HUDEP-2 (cell line): Measurements from ENCODE around the gene NTM.
"Not testable (repeated sequence)": the region's sequence is repeated elsewhere in the genome, so short reads cannot be mapped to it uniquely, and the experiment has no call there.

Experiments used
- DNase-seq, 76 experiments: peaks; one replicate each; lab custom pipeline; 2025; ENCODE audit not compliant: unreplicated experiment in 76 of 76; lab: John Stamatoyannopoulos, UW

Gene NTM

GRCh38 chr11:131897956-131898355 is 527.5 kb downstream of the NTM start:
- DNase-seq: no peak

GRCh38 chr11:131898949-131899348 is 528.5 kb downstream of the NTM start:
- DNase-seq: no peak

- DNase-seq: no peak
These were observed 529.6 kb downstream of the NTM start for GRCh38 chr11:131899950-131900580.

- DNase-seq: no peak
These were observed 532.0 kb downstream of the NTM start for GRCh38 chr11:131902421-131902820.

GRCh38 chr11:131903074-131903473 is 532.7 kb downstream of the NTM start:
- DNase-seq: no peak

GRCh38 chr11:131904756-131905155 is 534.3 kb downstream of the NTM start:
- DNase-seq: no peak

- DNase-seq: no peak
These were observed 536.5 kb downstream of the NTM start for GRCh38 chr11:131906963-131907362.

GRCh38 chr11:131907371-131907770 is 537.0 kb downstream of the NTM start:
- no peak for DNase-seq

GRCh38 chr11:131908316-131908715 is 537.9 kb downstream of the NTM start:
- no peak for DNase-seq

- DNase-seq: no peak
These were observed 539.2 kb downstream of the NTM start for GRCh38 chr11:131909426-131910177.

- no peak for DNase-seq
These were observed 539.7 kb downstream of the NTM start for GRCh38 chr11:131910178-131910522.

GRCh38 chr11:131910523-131911387 is 540.3 kb downstream of the NTM start:
- DNase-seq: no peak

GRCh38 chr11:131911388-131912032 is 541.1 kb downstream of the NTM start:
- DNase-seq: not testable (repeated sequence)

GRCh38 chr11:131912134-131912533 is 541.7 kb downstream of the NTM start:
- no peak for DNase-seq

- DNase-seq: peak in 3 of 76 experiments; percentile 2 to 15 (median 9)
These were observed 542.9 kb downstream of the NTM start for GRCh38 chr11:131913267-131913666.

- DNase-seq: no peak
These were observed 544.0 kb downstream of the NTM start for GRCh38 chr11:131914361-131914774.

GRCh38 chr11:131916638-131917037 is 546.2 kb downstream of the NTM start:
- DNase-seq: no peak

- peak in 1 of 76 experiments; percentile 4 for DNase-seq
These were observed 547.4 kb downstream of the NTM start for GRCh38 chr11:131917634-131918384.

- no peak for DNase-seq
These were observed 548.2 kb downstream of the NTM start for GRCh38 chr11:131918663-131919062.

- no peak for DNase-seq
These were observed 551.8 kb downstream of the NTM start for GRCh38 chr11:131922220-131922619.
